Left ventricle myocardium inferior (tissue), 1 donor: ENCODE measurements around the gene PSMC4. TPM values are rescaled to one million over a fixed set of nuclear protein-coding genes. Genes with fewer than 3 reads are reported as not detected.

Experiments
- DNase-seq: peaks from one replicate; pipeline ENCODE4 v3.0.0-alpha.2; 2020
- H3K27ac ChIP-seq: fragments of 200-600 bp; replicated peaks from 2 replicates; pipeline ENCODE4 v1.8.0; 2021
- H3K27me3 ChIP-seq: fragments of 200-600 bp; 2 replicates; pipeline ENCODE4 v1.8.0; 2021; ENCODE audit warnings: low read depth
- H3K36me3 ChIP-seq: fragments of 200-600 bp; 2 replicates; pipeline ENCODE4 v1.8.0; 2021
- H3K4me1 ChIP-seq: fragments of 200-600 bp; 2 replicates; pipeline ENCODE4 v1.8.0; 2021
- H3K4me3 ChIP-seq: fragments of 200-600 bp; 2 replicates; pipeline ENCODE4 v1.8.0; 2021; ENCODE audit warnings: mild to moderate bottlenecking, moderate library complexity
- H3K9me3 ChIP-seq: fragments of 200-600 bp; replicated peaks from 2 replicates; pipeline ENCODE4 v1.8.0; 2021
- CTCF ChIP-seq: fragments of 200-600 bp; IDR thresholded peaks from 2 replicates; pipeline ENCODE4 v1.8.0; 2021; ENCODE audit warnings: antibody characterized with exemption, mild to moderate bottlenecking, borderline replicate concordance
- intact Hi-C: fragments of 100-400 bp; cut with micrococcal nuclease; formaldehyde crosslinking; loops from one replicate; pipeline ENCODE4 v1.11.0; 2022
- total RNA-seq: library from RNA; stranded (reverse); fragmentation: NEBNext Ultra II Directional; extraction: Animal tissue kit (Norgen Biotek cat#: 25700); gene quantifications from one replicate; pipeline ENCODE4 v1.2.1, GENCODE V29; 2021
- donor health status: DM: no; HTN: yes; CAD: no; lungs with severe emphysema.

Gene PSMC4
- total RNA-seq, 1 donor from 2014 or later: 70.7 TPM

GRCh38 chr19:39935364-39935661 is 35.7 kb upstream of the PSMC4 start:
- H3K27me3 ChIP-seq: peaks cover 24% of the 10 kb centered on the region
- no peak overlapping the region for H3K4me3 ChIP-seq
- no peak for TF ChIP-seq CTCF
- no peak for DNase-seq
- no peaks in the 10 kb centered on the region for H3K4me1 ChIP-seq
- intact Hi-C loops: no loop called here
- no peaks in the 10 kb centered on the region for H3K36me3 ChIP-seq
- no peak overlapping the region for H3K27ac ChIP-seq
- H3K9me3 ChIP-seq: peaks cover 13% of the 10 kb centered on the region

GRCh38 chr19:39936020-39936419 is 34.9 kb upstream of the PSMC4 start:
- no peaks in the 10 kb centered on the region for H3K36me3 ChIP-seq
- peaks cover 16% of the 10 kb centered on the region for H3K9me3 ChIP-seq
- H3K27me3 ChIP-seq: peaks cover 24% of the 10 kb centered on the region
- DNase-seq: no peak
- no peak overlapping the region for H3K27ac ChIP-seq
- TF ChIP-seq CTCF: no peak
- no peaks in the 10 kb centered on the region for H3K4me1 ChIP-seq
- H3K4me3 ChIP-seq: no peak overlapping the region
- intact Hi-C loops: no loop called here

GRCh38 chr19:39936622-39937021 is 34.3 kb upstream of the PSMC4 start:
- no peak overlapping the region for H3K27ac ChIP-seq
- DNase-seq: no peak
- TF ChIP-seq CTCF: no peak
- H3K36me3 ChIP-seq: no peaks in the 10 kb centered on the region
- peaks cover 25% of the 10 kb centered on the region for H3K27me3 ChIP-seq
- H3K4me3 ChIP-seq: no peak overlapping the region
- H3K9me3 ChIP-seq: peaks cover 18% of the 10 kb centered on the region
- no peaks in the 10 kb centered on the region for H3K4me1 ChIP-seq
- intact Hi-C loops: no loop called here

- intact Hi-C loops: no loop called here
- Histone ChIP-seq H3K4me3 (no peak overlapping the region), H3K4me1 (no peaks in the 10 kb centered on the region), H3K9me3 (peaks cover 18% of the 10 kb centered on the region), H3K27ac (no peak overlapping the region), H3K36me3 (no peaks in the 10 kb centered on the region), H3K27me3 (peaks cover 31% of the 10 kb centered on the region)
- TF ChIP-seq CTCF: no peak
- DNase-seq: no peak
Measured at GRCh38 chr19:39937094-39937720, 33.8 kb upstream of the PSMC4 start.

GRCh38 chr19:39937787-39938186 is 33.2 kb upstream of the PSMC4 start:
- Histone ChIP-seq H3K27me3 (peaks cover 33% of the 10 kb centered on the region), H3K4me1 (no peaks in the 10 kb centered on the region), H3K4me3 (no peak overlapping the region), H3K9me3 (peaks cover 18% of the 10 kb centered on the region), H3K36me3 (no peaks in the 10 kb centered on the region), H3K27ac (no peak overlapping the region)
- intact Hi-C loops: no loop called here
- no peak for TF ChIP-seq CTCF
- DNase-seq: no peak

- Histone ChIP-seq H3K4me1 (no peaks in the 10 kb centered on the region), H3K36me3 (no peaks in the 10 kb centered on the region), H3K27ac (no peak overlapping the region), H3K9me3 (peaks cover 18% of the 10 kb centered on the region), H3K27me3 (peaks cover 27% of the 10 kb centered on the region), H3K4me3 (no peak overlapping the region)
- no peak for DNase-seq
- intact Hi-C loops: no loop called here
- TF ChIP-seq CTCF: no peak
Measured at GRCh38 chr19:39939556-39939955, 31.4 kb upstream of the PSMC4 start.
